Fibroblast of skin of back (primary cell): ENCODE data around the gene PIEZO1.
A peak's percentile ranks its signal among the peaks of the same experiment; 100 is the strongest.

Source experiments
- DNase-seq: peaks from one replicate; pipeline ENCODE4 v3.0.0-alpha.2; 2013

The PIEZO1 gene

GRCh38 chr16:88719267-88719932 is 65.6 kb downstream of the PIEZO1 start:
- no peak for DNase-seq

GRCh38 chr16:88718178-88718577 is 66.8 kb downstream of the PIEZO1 start:
- DNase-seq, result no peak

GRCh38 chr16:88716601-88717001 is 68.4 kb downstream of the PIEZO1 start:
- DNase-seq, result no peak

- DNase-seq, result no peak
These were observed 68.8 kb downstream of the PIEZO1 start for GRCh38 chr16:88716201-88716600.

GRCh38 chr16:88715312-88716190 is 69.5 kb downstream of the PIEZO1 start:
- DNase-seq, result no peak

GRCh38 chr16:88714420-88715302 is 70.4 kb downstream of the PIEZO1 start:
- DNase-seq, result no peak

GRCh38 chr16:88713568-88714419 is 71.2 kb downstream of the PIEZO1 start:
- peak; percentile 12 for DNase-seq

- no peak for DNase-seq
These were observed 72.0 kb downstream of the PIEZO1 start for GRCh38 chr16:88713054-88713453.

- no peak for DNase-seq
These were observed 72.5 kb downstream of the PIEZO1 start for GRCh38 chr16:88712362-88712979.

- no peak for DNase-seq
These were observed 73.2 kb downstream of the PIEZO1 start for GRCh38 chr16:88711750-88712340.

- DNase-seq, result no peak
These were observed 74.5 kb downstream of the PIEZO1 start for GRCh38 chr16:88710556-88710955.

- no peak for DNase-seq
These were observed 77.8 kb downstream of the PIEZO1 start for GRCh38 chr16:88706965-88707826.

GRCh38 chr16:88706229-88706964 is 78.6 kb downstream of the PIEZO1 start, which contains the start of the genes CTU2 and RNF166:
Gene CTU2, plus strand, starts transcription at chr16:88706503. Its CDS starts 28 bp downstream, at chr16:88706531.
Gene RNF166, minus strand, starts transcription at chr16:88706408. Its CDS starts 83 bp downstream, at chr16:88706325.
- peak; percentile 86 for DNase-seq

GRCh38 chr16:88705801-88706228 is 79.2 kb downstream of the PIEZO1 start:
- DNase-seq, result no peak

- DNase-seq, result no peak
These were observed 79.8 kb downstream of the PIEZO1 start for GRCh38 chr16:88705076-88705684.

- DNase-seq, result no peak
These were observed 81.3 kb downstream of the PIEZO1 start for GRCh38 chr16:88703486-88704309.

GRCh38 chr16:88702371-88703210 is 82.4 kb downstream of the PIEZO1 start:
- no peak for DNase-seq
